IPS-NIHi7 (cell line): Measurements from ENCODE around the gene ANKRD27.
"Not testable (repeated sequence)": the region's sequence is repeated elsewhere in the genome, so short reads cannot be mapped to it uniquely, and the experiment has no call there.

Experiments
- DNase-seq: peaks from one replicate; pipeline ENCODE4 v3.0.0; 2012; ENCODE audit warnings: mixed read lengths; ENCODE audit errors: extremely low spot score

ANKRD27 gene

GRCh38 chr19:32688311-32688710 lies 13.3 kb upstream of the ANKRD27 start:
- DNase-seq = no peak

GRCh38 chr19:32687681-32688080 lies 12.7 kb upstream of the ANKRD27 start:
- no peak for DNase-seq

GRCh38 chr19:32686847-32687475 lies 12.0 kb upstream of the ANKRD27 start:
- no peak for DNase-seq

GRCh38 chr19:32682317-32682716 lies 7.3 kb upstream of the ANKRD27 start:
- DNase-seq = no peak

- no peak for DNase-seq
These were observed 6.0 kb upstream of the ANKRD27 start for GRCh38 chr19:32680986-32681385.

DNA sequence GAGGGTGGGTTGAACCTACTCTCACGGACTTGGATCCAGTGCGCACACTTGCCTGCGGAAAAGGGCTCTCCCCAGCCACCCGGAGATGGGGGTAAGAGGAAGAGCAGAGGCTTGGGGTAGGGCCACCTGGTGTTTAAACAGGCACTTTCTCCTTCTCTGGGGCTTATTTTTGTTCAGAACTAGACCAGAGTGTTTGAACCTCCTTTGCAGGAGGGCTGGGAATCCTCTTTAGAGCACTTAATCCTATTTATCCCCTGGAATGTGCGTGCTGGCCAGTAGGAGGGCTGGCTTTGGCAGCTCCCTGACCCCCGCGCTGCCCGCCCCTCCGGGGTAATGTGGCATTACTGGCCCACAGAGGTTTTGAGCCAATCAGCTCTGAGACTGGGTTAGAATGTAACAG lies 2.7 kb upstream of the ANKRD27 start:
- DNase-seq = peak; percentile 41

GRCh38 chr19:32676895-32677359 lies 1.9 kb upstream of the ANKRD27 start:
- no peak for DNase-seq

DNA sequence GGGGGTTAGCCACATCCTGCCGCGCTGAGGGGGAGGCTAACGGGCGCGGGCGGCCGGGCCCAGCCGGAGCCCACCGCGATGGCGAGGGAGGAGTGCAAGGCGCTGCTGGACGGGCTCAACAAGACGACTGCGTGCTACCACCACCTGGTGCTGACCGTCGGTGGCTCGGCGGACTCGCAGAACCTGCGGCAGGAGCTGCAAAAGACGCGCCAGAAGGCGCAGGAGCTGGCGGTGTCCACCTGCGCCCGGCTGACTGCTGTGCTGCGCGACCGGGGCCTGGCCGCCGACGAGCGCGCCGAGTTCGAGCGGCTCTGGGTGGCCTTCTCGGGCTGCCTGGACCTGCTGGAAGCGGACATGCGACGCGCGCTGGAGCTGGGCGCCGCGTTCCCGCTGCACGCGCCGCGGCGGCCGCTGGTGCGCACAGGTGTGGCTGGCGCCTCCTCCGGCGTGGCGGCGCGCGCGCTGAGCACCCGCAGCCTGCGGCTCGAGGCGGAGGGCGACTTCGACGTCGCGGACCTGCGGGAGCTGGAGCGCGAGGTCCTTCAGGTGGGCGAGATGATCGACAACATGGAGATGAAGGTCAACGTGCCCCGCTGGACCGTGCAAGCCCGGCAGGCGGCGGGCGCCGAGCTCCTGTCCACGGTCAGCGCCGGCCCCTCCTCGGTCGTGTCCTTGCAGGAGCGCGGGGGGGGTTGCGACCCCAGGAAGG lies 1.4 kb upstream of the ANKRD27 start:
- DNase-seq = peak; percentile 20

- peak; percentile 47 for DNase-seq
These were observed 773 bp upstream of the ANKRD27 start, which contains the start of gene RGS9BP for GRCh38 chr19:32675720-32676185. TSS of gene RGS9BP (plus strand) at chr19:32675848. CDS start at chr19:32676264, 416 bp downstream.

GRCh38 chr19:32674153-32674930 lies 638 bp downstream of the ANKRD27 start:
- DNase-seq = no peak

DNA sequence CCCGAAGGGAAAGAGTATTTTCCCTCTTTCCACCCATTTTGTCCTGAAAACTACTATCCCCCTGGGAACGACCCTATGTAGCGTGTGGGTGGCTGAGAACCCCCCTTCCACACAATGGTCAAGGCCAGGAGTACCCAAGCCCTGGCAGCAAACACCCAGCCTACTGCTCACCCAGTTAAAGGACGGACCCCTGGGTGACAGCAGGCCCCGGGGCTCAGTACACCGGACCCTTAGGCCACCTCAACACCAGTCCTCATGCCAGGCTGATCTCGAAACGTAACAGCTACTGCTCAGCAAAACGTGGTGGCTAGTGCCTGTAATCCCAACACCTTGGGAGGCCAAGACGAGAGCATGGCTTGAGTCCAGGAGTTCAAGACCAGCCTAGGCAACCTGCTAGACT lies 1.4 kb downstream of the ANKRD27 start:
- DNase-seq = no peak

GRCh38 chr19:32672841-32673240 lies 2.1 kb downstream of the ANKRD27 start:
- DNase-seq = no peak

- DNase-seq = no peak
These were observed 2.9 kb downstream of the ANKRD27 start for GRCh38 chr19:32671883-32672593.

DNA sequence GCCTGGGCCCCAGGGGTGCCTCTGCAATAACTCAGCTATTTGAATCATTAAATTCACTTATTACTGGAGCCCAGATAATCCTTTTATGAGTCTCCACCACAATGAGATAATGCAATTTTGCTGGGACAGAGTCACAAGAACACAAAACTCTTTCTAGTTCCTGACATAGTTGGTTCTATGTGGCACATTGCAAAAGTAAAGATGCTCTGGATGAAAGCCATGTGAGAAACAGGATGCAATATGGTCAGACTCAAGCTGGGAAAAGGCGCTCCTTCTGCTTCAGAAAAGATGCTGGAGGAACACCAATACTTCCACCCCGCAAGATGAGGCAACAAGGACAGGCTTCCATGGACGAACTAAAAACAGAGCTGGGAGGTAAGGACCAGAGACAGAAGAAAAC lies 5.7 kb downstream of the ANKRD27 start:
- no peak for DNase-seq

- DNase-seq = no peak
These were observed 8.9 kb downstream of the ANKRD27 start for GRCh38 chr19:32666084-32666483.

GRCh38 chr19:32662186-32662585 lies 12.8 kb downstream of the ANKRD27 start:
- DNase-seq = no peak

DNA sequence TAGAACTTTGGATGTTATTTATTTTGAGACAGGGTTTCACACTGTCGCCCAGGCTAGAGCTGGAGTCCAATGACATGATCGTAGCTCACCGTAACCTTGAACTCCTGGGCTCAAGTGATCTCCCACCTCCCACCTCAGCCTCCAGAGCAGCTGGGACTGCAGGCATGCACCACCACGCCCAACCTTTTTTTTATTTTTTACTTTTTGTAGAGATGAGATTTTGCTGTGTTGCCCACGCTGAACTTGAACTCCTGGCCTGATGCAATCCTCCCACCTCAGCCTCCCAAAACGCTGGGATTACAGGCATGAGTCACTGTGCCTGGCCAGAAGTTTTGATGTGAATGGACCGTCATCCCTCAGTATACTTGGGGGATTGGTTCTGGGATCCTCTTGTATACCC lies 13.7 kb downstream of the ANKRD27 start:
- DNase-seq = no peak

DNA sequence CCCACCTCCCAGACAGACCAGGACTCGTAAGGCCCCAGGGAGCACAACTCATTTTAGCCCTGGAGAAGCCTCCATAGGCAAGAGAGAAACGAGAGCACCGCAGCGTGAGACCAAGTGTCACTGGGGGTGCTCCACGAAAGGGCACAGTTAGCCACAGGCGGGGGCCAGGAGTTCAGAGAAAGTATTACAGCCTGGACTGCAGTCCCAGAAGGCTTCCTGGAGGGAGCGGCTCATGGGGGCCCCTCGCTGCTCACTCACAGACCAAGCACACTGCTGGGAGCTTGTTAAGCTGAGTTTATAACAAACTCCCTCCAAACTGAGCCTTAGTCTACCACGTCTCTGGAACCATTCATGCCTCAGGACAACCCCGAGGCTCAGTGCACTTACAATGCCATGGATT lies 16.5 kb downstream of the ANKRD27 start:
- DNase-seq = no peak

DNA sequence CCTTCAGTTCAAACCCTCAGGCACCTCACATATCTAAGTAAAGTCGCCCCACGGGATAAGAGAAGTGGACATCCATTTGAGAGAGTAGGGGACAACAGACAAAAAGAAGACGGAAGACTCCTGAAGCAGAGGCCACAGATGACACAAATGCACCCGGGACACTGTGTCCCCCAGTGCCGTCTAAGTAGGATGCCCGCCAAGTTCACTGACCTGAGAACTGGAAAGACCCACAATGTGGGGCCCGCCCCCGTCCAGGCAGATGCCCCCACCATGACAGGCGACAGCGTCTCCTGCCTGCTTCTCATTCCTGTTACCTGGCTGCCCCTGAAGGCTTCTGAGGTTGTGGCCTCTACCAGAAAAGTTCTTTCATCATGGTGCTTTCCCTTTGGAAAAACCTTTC lies 16.9 kb downstream of the ANKRD27 start:
- DNase-seq = no peak

- not testable (repeated sequence) for DNase-seq
These were observed 18.6 kb downstream of the ANKRD27 start for GRCh38 chr19:32656379-32656778.

DNA sequence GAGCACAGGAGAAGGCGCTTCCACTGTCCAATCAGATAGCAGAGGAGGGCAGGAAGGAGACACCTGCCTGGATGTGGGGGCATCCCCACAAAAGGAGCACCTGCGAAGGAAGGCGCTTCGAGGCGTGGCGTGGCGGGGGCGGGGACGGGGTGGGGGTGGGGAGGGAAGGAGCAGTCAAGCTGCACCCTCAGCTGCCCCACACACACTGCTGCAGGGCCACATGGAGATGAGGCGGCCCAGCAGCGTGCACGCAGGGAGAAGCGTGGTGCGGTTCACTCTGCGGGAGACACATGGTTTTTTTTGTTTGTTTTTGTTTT lies 21.4 kb downstream of the ANKRD27 start:
- DNase-seq = no peak
